Prostate gland (tissue), 2 donors: ENCODE data around the gene BBIP1.

ENCODE experiments used
- CTCF ChIP-seq, 4 experiments: fragments of 200-600 bp in 2 of 4; fragments of 450-650 bp in 2 of 4; sonication (generic) in 2 of 4; IDR thresholded peaks; 1 replicate in 3 of 4; 2 replicates in 1 of 4; pipeline ENCODE4 v1.5.1; 2016 to 2019; ENCODE audit warnings: antibody characterized with exemption in 4 of 4, mild to moderate bottlenecking in 2 of 4, moderate library complexity in 2 of 4
- POLR2A ChIP-seq: fragments of 450-650 bp; IDR thresholded peaks from one replicate; pipeline ENCODE4 v1.6.1; 2016; ENCODE audit warnings: antibody characterized with exemption, mild to moderate bottlenecking
- POLR2AphosphoS5 ChIP-seq: sonication (generic); formaldehyde crosslinking; IDR thresholded peaks from one replicate; pipeline ENCODE4 v1.6.1; 2017; ENCODE audit warnings: antibody characterized with exemption

GRCh38 chr10:110883924-110884323, 35.1 kb downstream of the BBIP1 start:
- TF ChIP-seq POLR2A (no peak), CTCF (IDR thresholded peaks at IDR 0.05) (no peak), POLR2AphosphoS5 (no peak)
